Glomerular visceral epithelial cell (primary cell): Measurements from ENCODE around the gene CCSER2.
"Not testable (repeated sequence)": the region's sequence is repeated elsewhere in the genome, so short reads cannot be mapped to it uniquely, and the experiment has no call there.

Experiments used
- DNase-seq: peaks from one replicate; pipeline ENCODE4 v3.0.0-alpha.2; 2016; ENCODE audit errors: extremely low spot score

The CCSER2 gene

DNA sequence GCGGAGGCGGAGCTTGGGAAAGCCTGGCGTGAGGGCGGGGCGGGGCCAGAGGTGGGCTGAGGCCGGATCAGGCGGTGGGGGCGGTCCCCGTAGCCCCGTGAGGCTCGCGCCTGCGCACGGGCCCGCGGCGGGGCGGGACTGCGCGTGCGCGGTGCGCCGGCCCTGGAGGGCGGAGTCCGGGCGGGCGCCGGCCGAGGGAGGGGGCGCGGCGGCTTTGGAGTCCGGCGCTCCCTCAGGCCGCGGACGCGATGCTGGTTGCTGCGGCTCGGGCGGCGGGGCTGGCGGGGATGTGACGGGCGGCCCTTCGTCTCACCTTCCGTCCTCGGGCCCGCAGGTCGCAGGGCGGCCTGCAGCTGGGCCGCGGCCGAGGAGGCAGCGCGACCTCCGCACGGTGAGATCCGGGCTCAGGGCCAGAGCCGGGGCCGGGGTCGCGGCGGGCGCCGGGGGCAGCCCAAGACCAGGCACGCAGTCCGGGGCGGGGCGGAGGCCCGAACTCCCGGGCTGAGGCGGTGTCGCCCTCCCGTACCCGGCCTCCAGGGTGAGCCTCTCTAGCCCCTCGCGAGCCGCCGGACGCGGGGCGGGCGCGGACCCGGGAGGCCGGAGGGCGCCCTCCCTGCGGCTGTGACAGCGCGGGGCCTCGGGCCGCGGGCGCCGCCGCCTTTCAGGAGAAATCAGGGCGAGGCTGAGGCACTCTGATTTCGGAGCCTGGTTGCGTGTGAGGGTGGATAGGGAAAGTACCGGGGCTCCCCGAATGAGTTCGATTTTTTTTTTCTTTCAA, at the start of gene CCSER2:
TSS of gene CCSER2 (plus strand) at position 172 of the 778 bp plus-strand sequence. CDS start 42,464 bp downstream, outside the sequence.
- DNase-seq, result peak; percentile 98

GRCh38 chr10:84279876-84280475, 48.4 kb upstream of the CCSER2 start:
- DNase-seq, result not testable (repeated sequence)

DNA sequence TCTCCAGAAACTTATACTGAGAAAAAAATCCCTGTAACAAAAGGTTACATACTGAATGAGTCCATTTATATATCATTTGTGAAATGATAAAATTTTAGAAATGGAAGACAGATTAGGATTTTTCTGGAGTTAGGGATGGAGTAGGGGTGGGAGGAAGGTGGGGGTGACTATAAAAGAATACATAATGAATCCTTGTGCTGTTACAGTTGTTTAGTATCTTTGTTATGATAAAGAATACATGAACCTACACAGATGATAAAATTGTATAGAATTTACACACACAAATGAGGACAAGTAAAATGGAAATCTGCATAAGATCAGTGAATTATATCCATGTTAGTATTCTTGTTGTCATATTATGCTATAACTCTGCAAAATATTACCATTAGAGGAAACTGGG, 41.7 kb upstream of the CCSER2 start:
- no peak for DNase-seq

DNA sequence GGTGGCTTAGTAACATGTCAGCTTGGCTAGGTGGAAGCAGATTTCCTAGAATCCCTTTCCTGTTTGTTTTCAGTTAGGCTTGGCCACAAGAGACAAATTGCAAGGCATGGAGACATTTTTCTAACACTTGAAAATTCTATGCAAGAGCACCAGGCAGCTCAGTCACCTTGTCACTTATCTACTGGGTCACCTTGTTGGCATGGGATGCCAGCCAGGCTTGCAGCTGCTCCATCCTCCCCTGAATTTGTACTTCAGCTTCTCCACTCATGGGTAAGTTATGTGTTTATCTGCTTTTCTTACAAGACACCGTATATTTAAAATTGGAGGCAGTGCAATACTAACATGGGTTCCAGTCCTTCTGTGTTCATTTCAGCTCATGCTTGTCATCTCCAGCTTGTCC, 40.2 kb upstream of the CCSER2 start:
- DNase-seq, result no peak

DNA sequence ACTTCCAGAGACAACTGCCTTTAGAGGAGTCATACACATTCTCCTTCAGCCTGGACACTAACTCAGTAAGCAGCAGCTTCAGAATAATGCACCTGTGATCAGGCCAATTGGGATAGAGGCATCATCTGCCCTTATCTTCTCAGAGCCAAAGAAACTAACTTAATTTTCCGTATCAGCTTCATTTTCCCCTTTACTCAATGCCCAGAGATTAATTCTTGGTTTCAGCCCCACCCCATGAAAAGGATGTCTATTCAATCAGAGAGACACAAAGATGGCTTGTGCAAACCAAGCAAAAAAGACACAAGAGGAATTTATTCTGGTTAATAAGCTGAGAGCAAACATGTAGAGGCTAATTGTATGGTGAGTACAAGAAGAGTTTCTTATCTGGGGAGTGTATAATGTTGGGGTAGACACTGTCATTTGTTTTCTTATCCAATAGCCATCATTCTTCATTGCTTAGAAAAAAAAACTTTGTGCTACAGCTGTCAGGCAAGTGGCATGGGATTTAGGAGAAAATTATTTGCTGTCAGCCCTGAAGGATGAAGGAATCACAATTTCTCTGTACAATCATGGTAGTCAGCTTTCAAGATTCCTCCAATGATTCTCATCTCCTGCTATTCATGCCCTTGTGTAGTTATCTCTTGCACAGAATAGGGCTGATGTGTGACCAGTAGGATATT, 38.7 kb upstream of the CCSER2 start:
- DNase-seq, result no peak

- no peak for DNase-seq
Measured at GRCh38 chr10:84290235-84290634, 38.2 kb upstream of the CCSER2 start.

DNA sequence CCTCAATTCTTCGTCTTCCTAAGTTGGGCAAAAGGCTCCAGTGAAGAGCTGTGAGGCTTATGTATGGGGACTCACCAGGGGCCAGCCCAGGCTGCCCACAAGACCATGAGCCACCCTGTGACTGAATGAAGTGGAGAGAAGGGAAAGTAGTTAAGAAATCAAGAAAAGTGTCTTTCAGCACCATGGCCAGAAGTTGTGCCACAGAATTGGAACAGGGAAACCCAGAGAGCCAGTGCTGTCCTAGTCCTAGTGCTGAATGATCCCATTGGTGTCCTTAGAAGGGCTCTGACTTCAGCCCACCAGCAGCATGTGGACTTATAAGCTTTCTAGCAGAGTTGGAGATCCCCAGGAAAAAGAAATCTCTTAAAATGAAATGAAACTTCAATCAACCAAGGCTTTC, 37.0 kb upstream of the CCSER2 start:
- DNase-seq, result peak; percentile 24

DNA sequence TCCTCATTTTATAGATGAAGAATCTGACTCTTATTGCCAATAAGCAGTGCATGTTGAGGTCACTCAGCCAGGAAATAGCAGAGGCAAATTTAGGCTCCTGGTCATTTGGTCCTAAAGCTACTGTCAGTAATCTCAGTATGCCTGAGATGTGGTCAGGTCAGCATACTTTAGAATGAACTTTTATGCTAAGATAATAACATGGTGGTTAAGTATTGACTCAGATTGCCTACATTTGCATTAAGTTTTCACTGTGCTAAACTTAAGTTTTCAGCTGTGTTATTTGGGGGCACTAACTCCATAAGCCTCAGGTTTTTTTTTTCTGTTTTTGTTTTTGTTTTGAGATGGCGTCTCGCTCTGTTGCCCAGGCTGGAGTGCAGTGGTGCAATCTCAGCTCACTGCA, 35.9 kb upstream of the CCSER2 start:
- DNase-seq, result no peak

- DNase-seq, result no peak
Measured at GRCh38 chr10:84293171-84293570, 35.2 kb upstream of the CCSER2 start.

DNA sequence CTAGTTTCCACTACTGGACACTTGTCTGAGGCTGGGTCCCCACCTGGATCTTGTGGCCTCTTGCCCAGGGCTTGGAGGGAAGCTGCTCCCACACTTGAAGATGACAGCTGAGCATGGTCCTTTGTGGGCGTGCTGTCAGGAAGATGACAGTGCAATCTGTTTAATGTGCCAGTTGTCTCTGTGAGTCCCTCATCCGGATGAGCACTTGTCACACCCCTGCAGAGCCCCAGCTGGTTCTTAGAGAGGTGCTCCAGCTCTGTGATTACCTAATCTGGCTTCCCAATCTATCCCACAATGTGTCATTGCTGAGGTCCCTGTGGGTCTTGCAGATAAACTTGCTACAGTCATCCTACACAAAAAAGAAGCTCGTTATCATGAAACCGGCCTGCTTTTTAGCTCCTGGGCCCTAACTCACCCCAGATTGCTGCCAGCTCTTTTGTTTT, 34.8 kb upstream of the CCSER2 start:
- no peak for DNase-seq

DNA sequence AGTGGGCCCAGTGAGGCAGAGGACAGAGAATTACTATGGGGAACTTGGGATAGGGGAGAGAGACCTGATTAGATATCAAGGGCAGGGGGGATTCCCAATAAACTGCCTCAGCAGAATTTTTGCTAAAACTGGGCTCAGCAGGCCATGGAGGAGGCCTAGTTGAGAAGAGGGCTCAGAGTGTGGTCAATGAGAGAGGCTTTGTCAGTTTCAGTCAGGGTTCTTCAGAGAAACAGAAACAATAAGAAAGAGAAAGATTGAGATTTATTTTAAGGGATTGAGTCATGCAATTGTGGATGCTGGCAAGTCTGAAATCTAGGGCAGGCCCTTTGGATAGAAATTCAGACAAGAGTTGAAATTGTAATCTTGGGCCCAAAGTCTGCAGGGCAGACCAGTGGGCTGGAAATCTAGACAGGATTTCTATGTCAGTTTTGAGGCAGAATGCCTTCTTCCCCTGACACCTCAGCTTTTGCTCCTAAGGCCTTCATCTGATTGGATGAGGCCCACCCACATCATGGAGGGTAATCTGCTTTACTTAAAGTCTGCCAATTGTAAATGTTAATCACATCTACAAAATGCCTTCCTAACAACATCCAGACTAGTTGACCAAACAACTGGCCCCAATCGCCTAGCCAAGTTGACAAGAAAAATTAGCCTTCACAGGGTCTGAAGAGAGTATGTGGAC, 33.5 kb upstream of the CCSER2 start:
- no peak for DNase-seq

DNA sequence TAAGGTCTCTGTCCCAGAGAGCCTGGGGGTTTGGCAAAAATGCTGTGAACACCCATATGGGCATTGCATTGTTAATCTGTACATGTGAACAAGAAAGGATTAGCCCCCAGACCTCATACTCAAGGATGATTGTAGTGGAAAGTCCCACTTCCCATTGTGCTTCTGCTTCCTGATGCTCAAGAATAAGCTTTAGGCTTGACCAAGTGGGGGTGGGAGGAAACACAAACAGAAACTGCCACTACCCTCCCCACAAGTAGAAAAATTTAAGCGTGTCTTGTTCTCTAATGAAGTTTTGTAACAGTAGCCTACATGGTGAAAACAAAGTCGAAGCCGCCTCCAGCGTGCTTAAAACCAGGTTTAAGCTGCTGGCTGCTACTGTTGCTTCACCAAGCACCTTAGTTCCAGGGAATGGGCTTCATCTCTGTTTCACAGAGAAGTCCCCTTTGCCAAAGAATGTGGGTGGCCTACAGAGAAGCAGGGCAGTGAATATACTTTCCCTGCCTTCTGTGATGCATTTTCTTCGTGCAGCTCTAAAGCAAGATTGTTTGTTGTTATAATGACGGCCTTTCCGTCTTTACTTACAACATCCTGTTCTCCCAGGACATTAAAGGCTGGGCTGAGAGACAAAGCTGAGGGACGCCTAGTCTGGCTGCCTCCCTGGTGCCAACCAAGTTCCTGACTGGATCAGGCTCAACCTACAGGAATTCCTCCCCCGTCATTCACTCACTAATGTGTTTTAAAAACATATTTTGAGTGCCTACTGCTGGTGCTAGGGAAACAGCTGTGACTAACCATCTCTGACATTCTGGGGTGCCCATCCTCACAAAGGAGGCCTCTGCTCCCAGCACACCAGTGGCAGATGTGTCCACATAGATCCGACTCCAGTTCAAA, 32.1 kb upstream of the CCSER2 start:
- peak; percentile 12 for DNase-seq

GRCh38 chr10:84298057-84298456, 30.3 kb upstream of the CCSER2 start:
- DNase-seq, result no peak

DNA sequence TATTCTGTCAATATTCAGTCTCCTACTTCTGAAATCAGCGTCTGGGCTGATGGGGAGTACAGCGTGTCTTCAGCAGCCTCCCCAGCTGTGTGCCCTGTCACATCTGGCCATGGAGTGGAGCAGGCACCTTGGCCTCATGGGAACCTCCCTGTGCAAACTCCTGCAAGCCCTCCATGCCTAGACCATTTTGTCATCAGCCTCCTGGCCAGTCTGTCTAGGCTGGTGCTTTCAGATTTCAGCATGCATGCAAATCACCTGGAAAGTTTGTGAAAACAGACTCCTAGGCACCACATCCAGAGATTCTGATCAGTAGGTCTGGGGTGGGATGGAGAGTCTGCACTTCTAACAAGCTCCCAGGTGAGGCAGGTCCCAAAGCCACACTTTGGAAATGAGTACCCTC, 26.2 kb upstream of the CCSER2 start:
- no peak for DNase-seq

- DNase-seq, result no peak
Measured at GRCh38 chr10:84306751-84307384, 21.5 kb upstream of the CCSER2 start.

DNA sequence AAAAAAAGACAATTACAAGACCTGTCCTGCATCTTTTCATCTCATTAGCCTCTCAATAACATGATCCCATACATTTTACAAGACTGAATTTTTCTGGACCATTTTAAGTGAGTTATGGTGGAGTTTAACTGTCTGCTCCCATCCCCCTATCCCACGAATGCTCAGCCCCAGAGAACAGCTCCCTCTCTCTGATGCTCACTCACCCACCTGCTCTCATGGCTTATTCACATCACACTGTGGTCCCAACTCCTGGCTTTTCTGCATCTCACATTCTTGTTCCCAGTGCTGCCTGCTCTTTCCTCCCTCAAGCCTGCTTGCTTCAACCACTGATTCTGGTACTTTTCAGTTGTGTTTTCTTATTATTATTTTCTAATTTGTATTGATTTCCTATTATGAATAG, 20.4 kb upstream of the CCSER2 start:
- no peak for DNase-seq

GRCh38 chr10:84308481-84309304, 19.7 kb upstream of the CCSER2 start:
- DNase-seq, result peak; percentile 82

GRCh38 chr10:84310470-84310869, 17.9 kb upstream of the CCSER2 start:
- DNase-seq, result peak; percentile 75

GRCh38 chr10:84311576-84311975, 16.8 kb upstream of the CCSER2 start:
- DNase-seq, result no peak

- no peak for DNase-seq
Measured at GRCh38 chr10:84312816-84313215, 15.6 kb upstream of the CCSER2 start.
